NCI-H1105 treated with DMSO at 0.1 percent for 48 hours (cell line): Measurements from ENCODE around the gene SIGLEC14.
"Not testable (repeated sequence)": the region's sequence is repeated elsewhere in the genome, so short reads cannot be mapped to it uniquely, and the experiment has no call there.

ENCODE experiments used
- DNase-seq: peaks from one replicate; lab custom pipeline; 2025; lab: John Stamatoyannopoulos, UW

Gene SIGLEC14

DNA sequence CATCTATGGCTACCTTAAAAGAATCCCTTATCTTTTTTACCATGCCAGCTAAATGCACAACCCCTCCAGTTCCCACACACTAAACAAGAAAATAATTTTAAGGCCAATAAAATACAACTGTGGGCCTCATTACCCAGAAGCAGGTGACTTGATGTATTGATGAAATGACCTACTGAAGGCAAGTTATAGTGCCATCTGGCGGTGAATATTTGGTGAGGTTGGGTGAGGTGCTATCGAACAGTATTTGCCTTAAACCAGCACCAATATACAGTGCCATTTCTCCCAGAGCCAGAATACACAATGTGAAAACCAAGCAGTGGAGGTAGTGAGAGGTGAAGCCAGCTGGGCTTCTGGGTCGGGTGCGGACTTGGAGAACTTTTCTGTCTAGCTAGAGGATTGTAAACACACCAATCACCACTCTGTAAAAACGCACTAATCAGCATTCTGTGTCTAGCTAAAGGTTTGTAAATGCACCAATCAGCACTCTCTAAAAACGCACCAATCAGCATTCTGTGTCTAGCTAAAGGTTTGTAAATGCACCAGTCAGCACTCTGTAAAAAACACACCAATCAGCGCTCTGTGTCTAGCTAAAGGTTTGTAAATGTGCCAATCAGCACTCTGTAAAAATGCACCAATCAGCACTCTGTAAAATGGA is 29.4 kb upstream of the SIGLEC14 start:
- not testable (repeated sequence) for DNase-seq

DNA sequence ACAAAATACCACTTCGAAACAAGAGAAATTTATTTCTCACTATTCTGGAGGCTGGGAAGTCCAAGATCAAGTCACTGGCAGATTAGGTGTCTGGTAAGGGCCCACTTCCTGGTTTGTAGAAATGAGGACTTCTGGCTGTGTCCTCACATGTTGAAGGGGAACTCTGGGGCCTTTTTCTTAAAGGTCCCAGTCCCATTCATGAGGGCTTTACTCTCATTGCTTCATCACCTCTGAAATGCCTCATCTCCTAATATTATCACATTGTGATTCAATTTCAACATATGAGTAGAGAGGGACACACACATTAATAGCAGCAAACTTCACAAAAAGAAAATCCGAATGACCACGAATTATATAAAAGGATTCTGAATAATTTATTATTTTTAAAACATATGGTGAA is 21.6 kb upstream of the SIGLEC14 start:
- no peak for DNase-seq

DNA sequence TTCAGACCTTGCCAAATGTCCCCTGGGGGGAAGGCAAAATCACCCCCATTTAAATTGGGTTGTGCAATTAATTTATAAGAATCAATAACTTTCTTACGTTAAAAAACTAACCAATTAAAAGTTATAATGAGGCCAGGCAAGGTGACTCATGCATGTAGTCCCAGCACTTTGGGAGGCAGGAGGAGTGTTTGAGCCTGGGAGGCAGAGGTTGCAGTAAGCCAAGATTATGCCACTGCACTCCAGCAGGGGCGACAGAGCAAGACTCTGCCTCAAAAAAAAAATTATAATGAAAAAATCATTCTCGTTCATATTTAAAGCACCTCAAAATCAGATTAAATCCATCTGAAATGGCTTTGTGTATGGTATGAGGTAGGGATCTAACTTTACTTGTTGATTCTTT is 18.4 kb upstream of the SIGLEC14 start:
- DNase-seq, result no peak

DNA sequence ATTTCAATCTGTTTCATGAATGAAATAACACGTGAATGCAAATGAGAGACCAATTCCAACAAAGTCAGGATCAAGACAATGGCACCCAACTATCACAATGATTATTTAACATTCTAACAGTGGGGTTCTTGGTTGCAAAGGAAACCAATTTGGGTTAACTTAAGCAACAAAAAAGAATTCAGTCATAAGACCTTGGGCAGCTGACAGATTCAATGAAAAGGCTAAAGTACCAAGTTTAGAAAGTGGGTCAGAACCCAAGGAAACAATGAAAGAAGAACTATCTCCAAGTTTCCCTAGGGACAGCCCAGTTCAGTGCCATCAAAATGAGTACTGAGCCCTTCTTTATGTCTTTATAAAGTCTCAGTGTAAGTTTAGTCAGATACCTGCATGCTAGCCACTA is 17.5 kb upstream of the SIGLEC14 start:
- no peak for DNase-seq

DNA sequence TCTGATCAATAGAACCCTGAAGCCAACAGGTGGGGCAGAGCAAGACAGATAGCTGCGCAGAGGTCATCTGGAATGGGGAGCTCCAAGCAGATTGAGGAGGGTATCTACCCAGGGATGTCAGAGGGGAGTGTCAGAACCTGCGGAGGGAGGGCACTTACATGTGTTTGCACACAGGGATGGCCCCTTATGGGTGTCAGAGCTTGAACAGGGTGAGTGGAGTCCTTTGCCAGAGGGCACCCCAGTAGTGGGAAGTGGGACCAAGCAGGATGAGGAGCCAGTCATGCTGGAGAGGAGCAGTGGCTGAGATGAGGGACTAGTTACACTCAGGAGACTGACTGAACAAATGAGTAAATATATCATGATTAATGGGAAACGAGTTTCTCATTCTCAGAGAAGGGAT is 17.0 kb upstream of the SIGLEC14 start:
- no peak for DNase-seq

DNA sequence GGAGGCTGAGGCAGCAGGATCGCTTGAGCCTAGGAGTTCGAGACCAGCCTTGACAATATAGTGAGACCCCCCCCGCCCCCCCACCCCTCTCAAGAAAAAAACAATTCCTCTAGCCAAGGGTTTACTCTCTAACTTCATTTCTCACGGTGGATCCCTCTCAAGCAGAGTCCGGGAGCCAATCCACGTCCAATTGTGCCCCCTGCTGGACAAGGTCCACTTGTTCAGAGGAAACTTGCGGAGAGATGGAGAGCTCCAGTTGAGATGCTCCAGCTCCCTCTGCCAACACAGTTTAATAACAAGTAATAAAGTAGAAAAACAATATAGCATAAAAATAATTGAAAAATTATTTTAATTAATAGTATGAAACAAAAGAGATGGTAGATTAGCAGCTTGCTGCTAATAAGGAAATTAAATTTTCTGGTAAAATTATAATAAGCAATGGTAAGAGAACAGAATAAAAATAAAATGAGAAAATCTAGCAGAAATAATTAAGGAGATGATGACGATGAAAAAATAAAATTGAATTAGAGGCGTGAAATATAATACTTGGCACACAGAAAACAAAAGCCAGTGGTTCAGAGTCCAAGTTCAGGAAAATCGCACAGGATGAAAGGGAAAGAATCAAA is 14.5 kb upstream of the SIGLEC14 start:
- DNase-seq, result peak; percentile 47

DNA sequence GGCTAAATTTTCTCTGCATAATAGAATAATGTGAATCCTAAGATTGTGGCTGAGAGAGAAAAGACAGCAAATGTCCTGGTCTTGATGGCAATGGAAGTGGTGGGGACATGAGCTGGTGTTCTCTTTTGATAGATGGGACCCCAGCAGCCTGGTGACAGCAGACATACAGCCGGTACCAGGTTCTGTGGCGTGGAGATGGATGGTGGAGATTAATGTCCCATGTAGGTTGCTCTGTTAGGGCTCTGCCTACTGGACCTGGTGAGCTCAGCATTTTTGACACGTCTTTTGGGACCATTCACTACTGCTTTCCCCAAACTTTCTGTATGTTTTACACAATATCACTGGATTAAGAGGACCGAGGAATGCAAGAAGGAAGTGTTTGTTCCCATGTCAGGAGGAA is 8.2 kb upstream of the SIGLEC14 start:
- DNase-seq, result no peak

DNA sequence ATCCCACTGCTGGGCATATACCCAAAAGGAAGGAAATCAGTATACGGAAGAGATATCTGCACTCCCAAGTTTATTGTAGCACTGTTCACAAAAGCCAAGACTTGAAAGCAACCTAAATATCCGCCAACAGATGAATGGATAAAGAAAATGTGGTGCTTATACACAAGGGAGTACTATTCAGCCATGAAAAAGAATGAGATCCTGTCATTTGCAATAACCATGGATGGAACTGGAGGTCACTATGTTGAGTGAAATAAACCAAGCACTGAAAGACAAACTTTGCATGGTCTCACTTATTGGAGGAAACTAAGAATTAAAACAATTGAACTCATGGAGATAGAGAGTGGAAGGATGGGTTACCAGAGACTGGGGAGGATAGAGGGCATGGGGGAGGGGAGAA is 6.5 kb upstream of the SIGLEC14 start:
- DNase-seq, result no peak

DNA sequence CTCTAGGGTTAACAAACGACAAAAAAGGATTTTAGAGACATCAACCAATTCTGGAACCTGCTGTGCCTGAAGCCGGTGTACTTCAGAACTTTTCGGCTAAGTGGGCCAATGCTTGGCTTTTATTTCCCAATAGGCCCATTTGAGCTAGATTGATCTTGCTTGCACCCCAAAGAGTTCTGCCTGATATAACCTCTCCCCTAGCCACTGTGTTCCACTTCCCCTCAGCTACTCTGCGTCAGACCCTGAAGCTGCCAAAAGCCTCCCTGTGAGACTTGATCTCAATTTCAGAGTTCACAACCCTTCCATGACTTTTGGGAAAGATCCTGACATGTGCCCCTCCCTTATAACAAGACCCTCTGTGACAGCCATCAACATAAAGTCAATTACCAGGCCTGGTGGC is 5.6 kb upstream of the SIGLEC14 start:
- DNase-seq, result no peak

DNA sequence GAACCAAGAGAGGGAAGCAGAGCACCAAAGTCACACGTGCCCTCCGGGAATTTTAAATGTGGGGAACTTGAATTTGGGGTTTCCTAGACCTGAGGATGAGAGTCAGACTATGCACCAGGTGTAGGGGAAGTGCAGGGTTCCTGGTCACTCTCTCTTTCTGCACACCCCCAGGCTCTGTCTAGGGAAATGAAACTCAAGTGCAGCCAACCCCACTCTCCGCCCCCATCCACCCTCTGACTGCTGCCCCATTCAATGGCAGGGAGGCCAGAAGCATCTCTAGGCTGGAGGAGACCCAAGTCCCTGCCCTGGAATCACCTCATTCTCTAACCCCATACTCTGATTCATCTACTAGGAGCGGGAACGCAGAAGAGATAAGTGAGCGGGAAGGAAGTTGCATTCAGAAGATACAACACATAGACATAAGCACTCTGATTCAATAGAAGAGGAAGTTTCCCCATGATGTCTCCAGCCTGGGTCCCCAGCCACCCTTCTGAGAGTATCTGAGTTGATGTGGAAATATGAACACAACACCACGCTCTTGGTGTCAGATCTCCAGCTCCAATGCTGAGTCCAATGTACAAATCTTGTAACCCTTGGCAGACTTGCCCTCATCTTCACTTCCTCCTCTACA is 4.7 kb upstream of the SIGLEC14 start:
- no peak for DNase-seq

DNA sequence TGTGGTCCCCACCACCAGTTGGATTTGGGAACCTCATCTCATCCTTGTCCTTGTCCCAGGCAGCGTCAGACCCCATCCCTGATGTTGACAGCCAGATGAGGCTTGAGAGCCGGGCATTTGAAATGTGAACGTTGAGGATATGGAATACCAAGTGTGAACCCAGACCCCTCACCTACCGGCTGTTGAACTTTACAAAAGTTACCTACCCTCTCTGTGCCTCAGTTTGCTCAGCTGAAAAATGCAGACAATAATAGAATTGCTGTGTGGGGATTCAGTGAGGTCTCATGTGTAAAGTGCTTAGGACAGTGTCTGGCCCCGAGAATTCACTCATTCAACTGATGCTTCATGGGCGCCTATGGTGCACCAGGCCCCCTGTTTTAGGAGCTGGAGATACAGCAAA is 693 bp upstream of the SIGLEC14 start:
- no peak for DNase-seq

DNA sequence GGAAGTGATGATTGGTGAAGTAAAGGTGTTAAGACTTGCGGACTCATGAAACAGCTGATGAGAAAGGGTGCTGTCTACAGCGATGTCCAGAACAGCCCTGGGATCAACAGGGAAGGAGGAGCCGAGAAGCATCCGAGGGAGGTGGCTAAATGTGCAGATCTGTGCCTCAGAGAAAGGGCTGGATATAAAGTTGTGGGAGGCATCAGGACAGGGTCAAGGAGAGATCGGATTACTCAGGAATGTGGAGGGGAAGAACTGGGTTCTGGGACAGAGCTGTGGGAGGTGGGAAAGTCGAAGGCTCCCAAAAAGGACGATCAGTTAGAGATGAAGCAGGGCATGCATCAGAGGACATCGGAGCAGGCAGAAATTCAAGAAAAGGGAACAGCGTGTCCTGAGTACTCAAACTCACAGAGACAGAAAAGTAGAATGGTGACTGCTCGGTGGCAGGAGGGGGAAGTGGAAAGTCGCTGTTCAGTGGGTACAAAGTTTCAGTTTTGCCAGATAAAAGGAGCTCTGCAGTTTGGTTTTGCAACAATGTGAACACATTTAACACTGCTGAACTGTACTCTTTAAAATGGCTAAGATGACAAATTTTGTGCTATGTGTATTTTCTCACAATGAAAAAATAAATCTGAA is 1.9 kb downstream of the SIGLEC14 start:
- DNase-seq, result no peak

DNA sequence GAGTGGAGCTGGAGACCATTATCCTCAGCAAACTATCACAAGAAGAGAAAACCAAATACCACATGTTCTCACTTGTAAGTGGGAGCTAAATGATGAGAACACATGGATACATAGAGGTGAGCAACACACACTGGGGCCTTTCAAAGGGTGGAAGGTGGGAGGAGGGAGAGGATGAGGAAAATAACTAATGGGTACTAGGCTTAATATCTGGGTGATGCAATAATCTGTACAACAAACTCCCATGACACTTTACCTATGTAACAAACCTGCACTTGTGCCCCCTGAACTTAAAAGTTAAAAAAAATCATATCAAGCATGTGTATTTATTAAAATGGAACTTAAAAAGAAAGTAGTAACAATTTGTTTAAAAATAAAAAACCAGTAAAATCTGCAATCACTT is 5.0 kb downstream of the SIGLEC14 start:
- no peak for DNase-seq

DNA sequence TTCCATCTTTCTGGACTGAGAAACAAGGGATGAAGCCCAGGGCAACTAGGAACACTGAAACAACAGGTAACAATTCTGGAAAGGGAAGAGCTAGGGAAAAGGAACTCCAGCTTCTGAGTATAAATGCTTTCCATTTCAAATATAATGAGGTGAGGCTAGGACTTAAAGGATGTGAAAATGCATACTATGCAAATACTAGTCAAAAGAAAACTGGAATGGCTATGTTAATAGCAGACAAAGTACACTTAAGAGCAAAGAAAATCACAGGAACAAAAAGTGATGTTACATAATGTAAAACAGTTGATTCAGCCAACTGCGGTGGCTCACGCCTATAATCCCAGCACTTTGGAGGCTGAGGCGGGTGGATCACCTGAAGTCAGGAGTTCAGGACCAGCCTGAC is 6.2 kb downstream of the SIGLEC14 start:
- no peak for DNase-seq

DNA sequence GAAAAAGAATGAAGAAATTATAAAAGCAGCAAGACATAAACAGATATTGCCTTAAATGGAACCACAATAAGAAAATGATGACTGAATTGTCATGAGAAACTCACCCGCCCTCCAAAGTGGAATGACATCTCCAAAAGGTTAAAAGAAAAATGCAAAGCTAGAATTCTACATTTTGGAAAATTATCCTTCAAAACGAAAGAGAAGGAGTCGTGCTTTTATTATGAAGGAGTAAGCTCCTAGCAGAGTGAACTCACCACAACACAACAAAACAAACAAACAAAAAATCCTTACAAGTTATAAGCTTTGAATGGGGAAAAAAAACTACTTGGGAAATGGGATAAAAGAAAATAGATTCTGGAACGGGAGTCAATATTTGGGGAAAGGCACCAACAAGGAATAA is 6.7 kb downstream of the SIGLEC14 start:
- no peak for DNase-seq

DNA sequence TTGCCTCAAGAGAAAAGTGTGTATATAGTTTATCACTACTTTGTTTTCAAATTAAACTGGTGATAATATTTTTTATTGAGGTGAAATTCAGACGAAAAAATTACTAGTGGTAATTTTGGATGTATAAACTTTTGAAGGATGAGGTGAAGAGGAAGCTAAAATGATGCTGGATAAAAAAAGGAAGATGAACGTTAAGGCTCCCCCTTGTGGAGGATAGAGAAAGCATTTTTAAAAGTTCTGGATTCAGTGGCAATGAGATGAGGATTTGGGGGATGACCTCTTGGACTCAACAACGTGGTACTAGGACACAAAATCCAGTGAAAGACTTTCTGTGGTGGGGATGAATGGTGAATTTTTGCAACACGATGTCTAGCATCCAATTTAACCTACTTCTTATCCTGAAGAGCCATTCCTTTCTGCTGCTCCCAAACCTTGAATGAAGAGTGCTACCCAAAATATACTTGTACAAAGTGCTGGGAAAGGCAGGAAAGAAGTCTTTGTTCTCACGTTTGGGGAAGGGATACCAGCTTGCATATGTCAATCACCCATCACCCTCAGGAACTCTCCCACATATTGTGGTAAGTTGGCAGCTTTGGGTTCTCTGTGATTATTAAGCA is 9.2 kb downstream of the SIGLEC14 start:
- DNase-seq, result no peak

DNA sequence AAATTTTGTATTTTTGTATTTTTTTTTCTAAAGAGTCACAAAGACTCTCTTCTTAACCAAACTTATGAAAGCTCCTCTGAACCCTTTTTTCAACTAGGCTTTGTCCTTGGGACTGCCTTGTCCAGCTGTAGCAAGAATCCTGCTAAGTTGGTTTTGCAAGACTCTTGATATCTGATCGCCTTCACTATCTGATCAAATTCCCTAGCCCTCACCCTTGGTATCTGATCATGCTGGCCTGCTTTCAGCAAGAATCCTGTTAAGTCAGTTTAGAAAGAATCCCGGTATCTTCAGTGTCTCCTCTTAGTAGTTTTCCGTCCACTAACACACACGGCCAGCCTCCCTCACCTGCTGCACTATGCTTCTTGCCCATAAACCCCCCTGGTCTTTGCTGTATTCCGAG is 14.5 kb downstream of the SIGLEC14 start:
- no peak for DNase-seq

DNA sequence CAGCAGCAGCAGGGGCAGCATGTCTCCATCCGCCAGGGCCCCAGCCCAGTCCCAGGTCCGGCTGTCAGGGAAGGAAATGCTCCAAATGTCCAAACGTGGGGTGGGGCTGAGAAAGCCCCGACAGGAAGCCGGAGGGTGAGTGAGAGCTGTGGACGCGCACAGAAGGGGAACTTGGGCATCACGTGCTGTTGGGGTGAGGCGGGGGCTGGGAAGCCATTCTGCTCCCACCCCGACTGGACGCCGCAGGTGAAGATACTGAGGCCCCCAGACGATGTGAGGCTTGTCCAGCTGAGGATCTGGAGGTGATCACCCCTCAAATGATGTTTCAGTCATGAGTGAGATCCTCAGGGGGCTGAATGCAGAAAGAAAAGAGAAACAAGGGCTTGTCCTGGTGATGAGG is 16.3 kb downstream of the SIGLEC14 start, which contains the start of gene SIGLEC5:
Gene SIGLEC5, minus strand, starts transcription at position 87 of the 400 bp plus-strand sequence. Its CDS starts 66 bp downstream, at position 21.
- not testable (repeated sequence) for DNase-seq

DNA sequence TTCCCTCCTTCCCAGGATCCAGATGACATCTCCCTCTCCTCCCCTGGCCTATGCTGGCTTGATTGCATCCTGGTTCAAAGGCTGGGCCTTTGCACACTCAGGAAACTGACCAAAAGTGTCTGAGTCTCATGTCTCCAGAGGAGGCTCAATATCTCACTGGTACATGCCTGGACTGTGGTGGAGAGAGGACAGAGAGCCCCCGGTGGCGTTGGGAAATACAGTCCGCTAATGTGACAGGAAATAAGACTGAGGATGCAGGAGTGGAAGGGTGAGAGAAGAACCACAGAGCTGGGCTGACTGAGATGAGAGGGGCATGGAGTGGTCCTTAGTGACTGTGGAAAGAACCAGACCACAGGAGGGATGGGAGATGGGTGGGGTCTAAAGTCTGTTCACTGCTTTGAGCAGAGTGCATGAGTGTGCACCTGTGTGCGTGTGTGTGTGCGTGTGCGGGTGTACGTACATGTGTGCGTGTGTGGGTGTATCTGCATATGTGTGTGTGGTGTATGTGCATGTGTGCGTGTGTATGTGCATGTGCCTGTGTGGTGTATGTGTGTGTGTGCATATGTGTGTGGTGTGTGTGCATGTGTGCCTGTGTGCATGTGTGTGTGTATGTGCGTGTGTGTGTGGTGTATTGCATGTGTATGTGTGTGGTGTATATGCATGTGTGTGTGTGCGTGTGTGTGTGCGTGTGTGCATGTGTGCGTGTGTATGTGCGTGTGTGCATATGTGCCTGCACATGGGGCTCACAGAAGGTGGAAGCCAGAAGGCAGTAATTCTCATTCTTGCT is 18.3 kb downstream of the SIGLEC14 start:
- no peak for DNase-seq

DNA sequence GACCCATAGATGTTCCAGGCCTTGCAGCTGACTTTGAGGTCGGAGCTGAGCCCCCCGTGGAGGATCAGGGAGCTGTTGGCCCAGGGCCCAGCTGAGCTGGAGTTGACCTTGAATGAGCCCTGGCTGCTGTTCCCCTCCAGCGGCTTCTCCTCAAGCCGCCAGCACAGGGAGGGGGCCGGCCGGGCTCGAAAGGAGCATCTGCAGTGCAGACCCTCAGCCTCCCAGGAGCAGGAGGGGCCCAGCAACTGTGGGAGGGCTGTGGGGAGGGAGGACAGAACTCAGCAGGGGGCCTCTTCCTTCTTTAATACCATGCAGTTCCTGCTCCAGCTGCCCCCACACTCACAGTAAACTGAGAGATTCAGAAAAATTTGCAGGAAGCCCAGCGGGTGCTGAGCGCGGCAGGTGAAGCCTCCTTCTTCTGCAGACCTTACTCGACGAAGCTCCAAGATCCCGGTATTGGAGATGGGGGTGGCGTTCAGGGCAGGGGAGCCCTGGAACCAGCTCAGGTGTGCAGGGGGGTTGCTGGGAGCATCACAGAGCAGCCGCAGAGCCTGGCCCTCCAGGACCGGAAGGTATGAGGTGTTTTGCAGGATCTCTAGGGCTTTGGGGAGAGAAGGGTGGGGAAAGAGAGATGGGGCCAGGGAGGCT is 19.0 kb downstream of the SIGLEC14 start:
- no peak for DNase-seq

DNA sequence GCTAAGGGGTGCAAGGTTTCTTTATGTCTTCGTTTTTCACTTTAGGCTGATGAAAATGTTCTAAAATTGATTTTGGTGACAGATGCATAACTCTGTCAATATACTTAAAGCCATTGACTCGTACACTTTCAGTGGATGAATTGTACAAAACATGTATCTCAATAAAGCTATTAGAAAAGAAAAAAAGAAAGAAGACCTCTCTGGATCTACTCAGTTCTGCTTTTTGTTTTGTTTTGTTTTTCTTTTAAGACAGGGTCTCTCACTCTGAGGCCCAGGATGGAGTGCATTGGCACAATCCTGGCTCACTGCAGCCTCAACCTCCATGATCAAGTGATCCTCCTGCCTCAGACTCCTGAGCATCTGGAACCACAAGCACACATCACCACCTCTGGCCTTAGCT is 19.9 kb downstream of the SIGLEC14 start:
- DNase-seq, result no peak
